Activated T-cell treated with anti-CD3 and anti-CD28 coated beads, Interleukin-2, amount 50 U/mL, for 1 hour (primary cell): ENCODE results near the gene TANGO2.
A peak's percentile ranks its signal among the peaks of the same experiment; 100 is the strongest.

Source experiments
- DNase-seq: peaks from one replicate; pipeline ENCODE4 v3.0.0-alpha.2; 2020

Gene TANGO2

GRCh38 chr22:19997561-19998231, 23.2 kb upstream of the TANGO2 start:
- no peak for DNase-seq

- DNase-seq, result no peak
These were observed 22.5 kb upstream of the TANGO2 start for GRCh38 chr22:19998232-19998951.

- no peak for DNase-seq
These were observed 21.7 kb upstream of the TANGO2 start for GRCh38 chr22:19998991-19999820.

- no peak for DNase-seq
These were observed 20.4 kb upstream of the TANGO2 start for GRCh38 chr22:20000246-20001081.

GRCh38 chr22:20001082-20001638, 19.8 kb upstream of the TANGO2 start:
- DNase-seq, result no peak

- no peak for DNase-seq
These were observed 18.8 kb upstream of the TANGO2 start for GRCh38 chr22:20002128-20002527.

- DNase-seq, result no peak
These were observed 18.3 kb upstream of the TANGO2 start for GRCh38 chr22:20002636-20003035.

- DNase-seq, result no peak
These were observed 17.6 kb upstream of the TANGO2 start for GRCh38 chr22:20003304-20003703.

GRCh38 chr22:20004464-20004863, 16.4 kb upstream of the TANGO2 start:
- DNase-seq, result no peak

- DNase-seq, result no peak
These were observed 12.5 kb upstream of the TANGO2 start for GRCh38 chr22:20008221-20008995.

GRCh38 chr22:20009018-20009491, 11.9 kb upstream of the TANGO2 start:
- DNase-seq, result no peak

- DNase-seq, result no peak
These were observed 11.2 kb upstream of the TANGO2 start for GRCh38 chr22:20009582-20010306.

- DNase-seq, result no peak
These were observed 10.4 kb upstream of the TANGO2 start for GRCh38 chr22:20010307-20011122.

- no peak for DNase-seq
These were observed 9.6 kb upstream of the TANGO2 start for GRCh38 chr22:20011123-20011992.

- no peak for DNase-seq
These were observed 8.7 kb upstream of the TANGO2 start for GRCh38 chr22:20011993-20012740.

- DNase-seq, result no peak
These were observed 8.1 kb upstream of the TANGO2 start for GRCh38 chr22:20012741-20013331.

GRCh38 chr22:20013382-20013871, 7.5 kb upstream of the TANGO2 start:
- peak; percentile 47 for DNase-seq
